WTC11 (cell line): ENCODE data around the gene ESYT3. TPM values are rescaled to one million over a fixed set of nuclear protein-coding genes. Genes with fewer than 3 reads are reported as not detected.

Source experiments
- AR ChIP-seq: fragments of 250-450 bp; sonication (Bioruptor Pico); IDR thresholded peaks from 2 replicates; pipeline ENCODE4 v1.9.0; 2021; ENCODE audit warnings: mild to moderate bottlenecking
- CREB1 ChIP-seq: sonication (generic); formaldehyde crosslinking; IDR thresholded peaks from 2 replicates; pipeline ENCODE4 v1.8.0; 2023; ENCODE audit warnings: mild to moderate bottlenecking, missing genetic modification reagents
- CREM ChIP-seq: sonication (generic); formaldehyde crosslinking; IDR thresholded peaks from 2 replicates; pipeline ENCODE4 v1.8.1; 2022; ENCODE audit warnings: mild to moderate bottlenecking, missing genetic modification reagents, moderate library complexity
- ETV6 ChIP-seq: sonication (generic); formaldehyde crosslinking; IDR thresholded peaks from 2 replicates; pipeline ENCODE4 v1.8.1; 2022; ENCODE audit warnings: mild to moderate bottlenecking, missing genetic modification reagents
- FOXP1 ChIP-seq: sonication (generic); formaldehyde crosslinking; IDR thresholded peaks from 2 replicates; pipeline ENCODE4 v1.8.0; 2022; ENCODE audit warnings: missing genetic modification reagents, mild to moderate bottlenecking, moderate library complexity, borderline replicate concordance
- NR1H2 ChIP-seq: sonication (generic); formaldehyde crosslinking; IDR thresholded peaks from 2 replicates; pipeline ENCODE4 v1.9.0; 2021; ENCODE audit warnings: mild to moderate bottlenecking, moderate library complexity, missing genetic modification reagents
- RELA ChIP-seq: sonication (generic); formaldehyde crosslinking; IDR thresholded peaks from 2 replicates; pipeline ENCODE4 v1.8.1; 2022; ENCODE audit warnings: missing genetic modification reagents, mild to moderate bottlenecking, borderline replicate concordance
- SOX15 ChIP-seq: fragments of 250-450 bp; sonication (Bioruptor Pico); IDR thresholded peaks from 2 replicates; pipeline ENCODE4 v1.9.0; 2021; ENCODE audit warnings: mild to moderate bottlenecking
- TCF7 ChIP-seq: sonication (generic); formaldehyde crosslinking; IDR thresholded peaks from 2 replicates; pipeline ENCODE4 v1.8.0; 2022; ENCODE audit warnings: mild to moderate bottlenecking, low read depth, missing genetic modification reagents, moderate library complexity
- TEAD4 ChIP-seq: sonication (generic); formaldehyde crosslinking; IDR thresholded peaks from 2 replicates; pipeline ENCODE4 v1.8.0; 2022; ENCODE audit warnings: mild to moderate bottlenecking, missing genetic modification reagents
- ZNF396 ChIP-seq: fragments of 250-450 bp; sonication (Bioruptor Pico); IDR thresholded peaks from 2 replicates; pipeline ENCODE4 v1.8.0; 2021; ENCODE audit warnings: mild to moderate bottlenecking, moderate library complexity, borderline replicate concordance
- total RNA-seq: library from RNA; stranded (reverse); gene quantifications from 3 replicates; pipeline ENCODE4 v1.2.3, GENCODE V29; 2021
- TF ChIP-seq, protein P1 (sequence below): sonication (generic); formaldehyde crosslinking; IDR thresholded peaks from 2 replicates; pipeline ENCODE4 v1.8.1; 2023; ENCODE audit warnings: mild to moderate bottlenecking, missing genetic modification reagents, moderate library complexity
- TF ChIP-seq, protein P2 (sequence below): sonication (generic); formaldehyde crosslinking; IDR thresholded peaks from 2 replicates; pipeline ENCODE4 v1.8.1; 2023; ENCODE audit warnings: mild to moderate bottlenecking, missing genetic modification reagents
- TF ChIP-seq, protein P3 (sequence below): sonication (generic); formaldehyde crosslinking; IDR thresholded peaks from 2 replicates; pipeline ENCODE4 v1.8.0; 2022; ENCODE audit warnings: missing genetic modification reagents
- TF ChIP-seq, protein P4 (sequence below): sonication (generic); formaldehyde crosslinking; IDR thresholded peaks from 2 replicates; pipeline ENCODE4 v1.8.1; 2022; ENCODE audit warnings: low read depth, mild to moderate bottlenecking, moderate library complexity, missing genetic modification reagents, borderline replicate concordance

Gene ESYT3
- total RNA-seq, 1 experiment from 2014 or later = 6.4 TPM

DNA sequence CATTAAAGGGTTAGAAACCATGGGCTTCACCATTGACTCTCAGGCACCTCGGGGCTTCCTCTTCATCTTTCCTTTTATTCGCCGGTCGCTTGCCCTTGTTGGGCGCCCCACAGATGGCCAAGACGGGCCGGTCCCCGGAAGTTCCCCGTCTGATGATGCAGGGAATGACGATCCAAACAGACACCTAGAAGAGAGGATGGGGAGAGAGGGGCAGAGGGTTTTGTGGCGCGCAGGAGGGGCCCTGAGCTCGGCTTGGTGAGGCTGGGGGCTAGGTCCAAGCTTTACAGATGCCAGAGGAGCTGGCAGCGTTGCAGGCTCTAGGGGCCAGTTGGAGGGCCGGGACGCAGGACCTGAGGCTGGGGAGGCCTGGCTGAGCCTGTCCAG, 532 bp upstream of the ESYT3 start (continued):
- no peak for TF ChIP-seq AR (CRISPR knock-in tag)
- TF ChIP-seq, protein P1, sequence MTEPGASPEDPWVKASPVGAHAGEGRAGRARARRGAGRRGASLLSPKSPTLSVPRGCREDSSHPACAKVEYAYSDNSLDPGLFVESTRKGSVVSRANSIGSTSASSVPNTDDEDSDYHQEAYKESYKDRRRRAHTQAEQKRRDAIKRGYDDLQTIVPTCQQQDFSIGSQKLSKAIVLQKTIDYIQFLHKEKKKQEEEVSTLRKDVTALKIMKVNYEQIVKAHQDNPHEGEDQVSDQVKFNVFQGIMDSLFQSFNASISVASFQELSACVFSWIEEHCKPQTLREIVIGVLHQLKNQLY = no peak
- TF ChIP-seq SOX15 = no peak
- no peak for TF ChIP-seq RELA
- TF ChIP-seq ZNF396 (CRISPR knock-in tag) = no peak
- no peak for TF ChIP-seq CREM (CRISPR knock-in tag)
- no peak for TF ChIP-seq FOXP1 (CRISPR knock-in tag)
- TF ChIP-seq, protein P2, sequence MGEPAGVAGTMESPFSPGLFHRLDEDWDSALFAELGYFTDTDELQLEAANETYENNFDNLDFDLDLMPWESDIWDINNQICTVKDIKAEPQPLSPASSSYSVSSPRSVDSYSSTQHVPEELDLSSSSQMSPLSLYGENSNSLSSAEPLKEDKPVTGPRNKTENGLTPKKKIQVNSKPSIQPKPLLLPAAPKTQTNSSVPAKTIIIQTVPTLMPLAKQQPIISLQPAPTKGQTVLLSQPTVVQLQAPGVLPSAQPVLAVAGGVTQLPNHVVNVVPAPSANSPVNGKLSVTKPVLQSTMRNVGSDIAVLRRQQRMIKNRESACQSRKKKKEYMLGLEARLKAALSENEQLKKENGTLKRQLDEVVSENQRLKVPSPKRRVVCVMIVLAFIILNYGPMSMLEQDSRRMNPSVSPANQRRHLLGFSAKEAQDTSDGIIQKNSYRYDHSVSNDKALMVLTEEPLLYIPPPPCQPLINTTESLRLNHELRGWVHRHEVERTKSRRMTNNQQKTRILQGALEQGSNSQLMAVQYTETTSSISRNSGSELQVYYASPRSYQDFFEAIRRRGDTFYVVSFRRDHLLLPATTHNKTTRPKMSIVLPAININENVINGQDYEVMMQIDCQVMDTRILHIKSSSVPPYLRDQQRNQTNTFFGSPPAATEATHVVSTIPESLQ (CRISPR knock-in tag) = no peak
- no peak for TF ChIP-seq TEAD4 (CRISPR knock-in tag)
- TF ChIP-seq, protein P3, sequence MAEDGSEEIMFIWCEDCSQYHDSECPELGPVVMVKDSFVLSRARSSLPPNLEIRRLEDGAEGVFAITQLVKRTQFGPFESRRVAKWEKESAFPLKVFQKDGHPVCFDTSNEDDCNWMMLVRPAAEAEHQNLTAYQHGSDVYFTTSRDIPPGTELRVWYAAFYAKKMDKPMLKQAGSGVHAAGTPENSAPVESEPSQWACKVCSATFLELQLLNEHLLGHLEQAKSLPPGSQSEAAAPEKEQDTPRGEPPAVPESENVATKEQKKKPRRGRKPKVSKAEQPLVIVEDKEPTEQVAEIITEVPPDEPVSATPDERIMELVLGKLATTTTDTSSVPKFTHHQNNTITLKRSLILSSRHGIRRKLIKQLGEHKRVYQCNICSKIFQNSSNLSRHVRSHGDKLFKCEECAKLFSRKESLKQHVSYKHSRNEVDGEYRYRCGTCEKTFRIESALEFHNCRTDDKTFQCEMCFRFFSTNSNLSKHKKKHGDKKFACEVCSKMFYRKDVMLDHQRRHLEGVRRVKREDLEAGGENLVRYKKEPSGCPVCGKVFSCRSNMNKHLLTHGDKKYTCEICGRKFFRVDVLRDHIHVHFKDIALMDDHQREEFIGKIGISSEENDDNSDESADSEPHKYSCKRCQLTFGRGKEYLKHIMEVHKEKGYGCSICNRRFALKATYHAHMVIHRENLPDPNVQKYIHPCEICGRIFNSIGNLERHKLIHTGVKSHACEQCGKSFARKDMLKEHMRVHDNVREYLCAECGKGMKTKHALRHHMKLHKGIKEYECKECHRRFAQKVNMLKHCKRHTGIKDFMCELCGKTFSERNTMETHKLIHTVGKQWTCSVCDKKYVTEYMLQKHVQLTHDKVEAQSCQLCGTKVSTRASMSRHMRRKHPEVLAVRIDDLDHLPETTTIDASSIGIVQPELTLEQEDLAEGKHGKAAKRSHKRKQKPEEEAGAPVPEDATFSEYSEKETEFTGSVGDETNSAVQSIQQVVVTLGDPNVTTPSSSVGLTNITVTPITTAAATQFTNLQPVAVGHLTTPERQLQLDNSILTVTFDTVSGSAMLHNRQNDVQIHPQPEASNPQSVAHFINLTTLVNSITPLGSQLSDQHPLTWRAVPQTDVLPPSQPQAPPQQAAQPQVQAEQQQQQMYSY (CRISPR knock-in tag) = no peak
- TF ChIP-seq TCF7 (CRISPR knock-in tag) = no peak
- TF ChIP-seq, protein P4, sequence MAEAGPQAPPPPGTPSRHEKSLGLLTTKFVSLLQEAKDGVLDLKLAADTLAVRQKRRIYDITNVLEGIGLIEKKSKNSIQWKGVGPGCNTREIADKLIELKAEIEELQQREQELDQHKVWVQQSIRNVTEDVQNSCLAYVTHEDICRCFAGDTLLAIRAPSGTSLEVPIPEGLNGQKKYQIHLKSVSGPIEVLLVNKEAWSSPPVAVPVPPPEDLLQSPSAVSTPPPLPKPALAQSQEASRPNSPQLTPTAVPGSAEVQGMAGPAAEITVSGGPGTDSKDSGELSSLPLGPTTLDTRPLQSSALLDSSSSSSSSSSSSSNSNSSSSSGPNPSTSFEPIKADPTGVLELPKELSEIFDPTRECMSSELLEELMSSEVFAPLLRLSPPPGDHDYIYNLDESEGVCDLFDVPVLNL (CRISPR knock-in tag) = no peak
- TF ChIP-seq NR1H2 (CRISPR knock-in tag) = no peak
- no peak for TF ChIP-seq ETV6 (CRISPR knock-in tag)
- no peak for TF ChIP-seq CREB1 (CRISPR knock-in tag)
- TF ChIP-seq, all 79 proteins: peak for 0
